Endothelial cell of coronary artery (primary cell): ENCODE results near the gene B4GALNT1. TPM values are rescaled to one million over a fixed set of nuclear protein-coding genes. Genes with fewer than 3 reads are reported as not detected.

ENCODE experiments used
- total RNA-seq: library from RNA; depleted of rRNA; stranded (reverse); fragments of >200 nt; gene quantifications from 2 replicates; pipeline ENCODE4 v1.2.3, GENCODE V29; 2014

Gene B4GALNT1
- 0.18 and 0.94 TPM in 2 replicates for total RNA-seq

DNA sequence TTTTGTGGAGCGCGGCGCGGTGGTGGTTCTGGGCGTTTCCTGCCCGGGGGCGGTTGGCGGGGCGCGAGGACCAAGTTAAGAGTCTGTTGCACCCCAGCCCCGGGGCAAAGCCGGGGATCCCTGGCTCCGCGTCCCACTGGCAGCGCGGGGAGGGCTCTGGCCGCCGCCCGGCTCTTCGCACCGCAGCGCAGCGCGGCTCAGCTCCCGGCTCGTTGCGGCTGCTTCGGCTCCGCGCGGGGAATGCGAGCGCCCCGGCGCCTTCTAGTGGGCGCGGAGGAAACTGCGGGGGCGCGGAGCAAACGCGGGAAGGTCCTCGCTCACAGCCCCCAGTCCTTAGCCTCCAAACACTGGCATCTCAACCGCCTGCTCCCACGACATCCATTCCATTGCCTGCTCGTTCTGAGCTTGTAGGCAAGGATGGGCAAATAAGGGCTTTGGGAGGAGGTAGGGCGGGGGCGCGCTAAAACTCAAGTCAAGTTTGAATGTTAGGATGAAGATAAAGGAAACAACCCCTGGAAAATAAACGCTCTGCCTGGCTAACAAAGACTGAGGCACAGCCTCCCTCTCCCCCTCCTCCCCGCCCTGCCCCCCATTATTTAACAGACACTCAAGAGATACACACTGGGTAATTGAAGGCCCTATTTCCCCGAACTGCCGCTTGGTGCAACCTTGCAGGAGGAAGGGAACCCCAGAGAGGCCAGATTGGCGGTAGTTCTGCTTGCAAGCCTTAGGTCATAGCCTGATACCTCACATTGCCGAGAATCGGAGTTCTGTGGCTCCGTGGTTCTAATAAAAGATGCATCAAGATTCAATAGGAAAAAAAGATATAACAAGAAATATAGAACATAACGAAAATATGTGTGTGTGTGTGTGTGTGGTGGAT lies at the start of gene B4GALNT1:
Gene B4GALNT1 (minus strand): TSS at position 244 of the 883 bp plus-strand sequence. CDS start 1,069 bp downstream, outside the sequence.

DNA sequence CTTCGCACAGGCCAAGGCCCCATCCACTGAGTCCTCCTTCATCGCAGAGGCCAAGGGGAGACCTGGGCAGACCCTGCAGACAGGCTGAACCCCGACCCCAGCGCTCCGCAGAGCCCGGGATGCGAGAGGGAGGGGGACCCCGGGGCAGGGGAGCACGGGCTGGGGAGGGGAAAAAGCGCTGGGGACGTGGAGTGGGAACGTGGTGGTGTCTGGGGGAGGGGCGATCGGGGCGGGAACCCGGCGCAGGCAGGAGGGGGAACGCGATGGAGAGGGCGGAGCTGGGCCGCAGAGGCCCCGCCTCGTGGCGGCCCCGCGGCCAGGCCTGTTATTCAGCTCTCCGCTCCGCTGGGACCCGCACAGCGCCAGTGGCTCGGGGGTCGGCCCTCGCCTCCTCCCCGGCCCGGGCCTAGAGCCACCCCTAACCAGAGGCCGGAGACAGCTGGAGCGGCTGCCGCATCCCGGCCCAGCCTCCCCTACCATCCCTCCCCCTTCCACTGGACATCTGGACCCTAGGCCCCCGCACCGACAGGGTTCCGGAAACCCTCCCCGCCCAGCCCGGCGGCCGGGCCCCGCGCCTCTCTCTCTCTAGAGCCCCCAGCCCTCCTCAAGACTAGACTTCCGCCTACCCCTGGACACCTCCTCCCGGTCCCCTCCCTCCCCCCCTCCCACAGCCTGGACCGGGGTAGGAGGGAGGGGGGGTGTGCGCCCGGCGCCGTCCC lies 21.7 kb downstream of the B4GALNT1 start, which contains the start of gene ARHGEF25:
Gene ARHGEF25 (plus strand): TSS at position 328 of the 719 bp plus-strand sequence. CDS start 460 bp downstream, outside the sequence.

DNA sequence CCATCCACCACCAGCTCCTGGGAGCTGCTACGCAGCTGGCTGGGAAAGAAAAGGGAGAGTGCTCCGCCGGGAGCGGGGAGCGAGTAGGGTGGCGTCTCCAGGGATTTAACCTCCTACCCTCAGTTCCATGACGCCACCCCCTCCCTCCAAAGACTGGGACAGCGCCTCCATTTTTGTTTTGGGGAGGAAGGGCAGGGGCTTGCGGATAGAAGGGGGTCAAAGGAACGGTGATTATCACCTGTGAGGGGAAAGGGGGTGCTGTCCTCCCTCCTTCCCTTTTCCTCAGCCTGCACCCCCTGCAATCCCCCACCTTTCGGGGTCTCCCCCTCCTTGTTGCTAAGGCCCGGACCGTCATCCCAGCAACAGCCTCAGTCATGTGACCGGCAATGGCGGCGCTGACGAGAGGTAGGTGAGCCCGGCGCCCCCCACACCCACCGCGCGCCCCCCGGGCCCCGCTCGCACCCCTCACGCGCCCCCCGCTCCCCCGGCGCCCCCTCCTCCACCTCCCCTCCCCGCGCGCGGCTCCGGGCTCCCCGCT lies 28.5 kb downstream of the B4GALNT1 start, which contains the start of gene DTX3:
Gene DTX3 (plus strand): TSS at position 371 of the 538 bp plus-strand sequence. CDS start 1,694 bp downstream, outside the sequence.

DNA sequence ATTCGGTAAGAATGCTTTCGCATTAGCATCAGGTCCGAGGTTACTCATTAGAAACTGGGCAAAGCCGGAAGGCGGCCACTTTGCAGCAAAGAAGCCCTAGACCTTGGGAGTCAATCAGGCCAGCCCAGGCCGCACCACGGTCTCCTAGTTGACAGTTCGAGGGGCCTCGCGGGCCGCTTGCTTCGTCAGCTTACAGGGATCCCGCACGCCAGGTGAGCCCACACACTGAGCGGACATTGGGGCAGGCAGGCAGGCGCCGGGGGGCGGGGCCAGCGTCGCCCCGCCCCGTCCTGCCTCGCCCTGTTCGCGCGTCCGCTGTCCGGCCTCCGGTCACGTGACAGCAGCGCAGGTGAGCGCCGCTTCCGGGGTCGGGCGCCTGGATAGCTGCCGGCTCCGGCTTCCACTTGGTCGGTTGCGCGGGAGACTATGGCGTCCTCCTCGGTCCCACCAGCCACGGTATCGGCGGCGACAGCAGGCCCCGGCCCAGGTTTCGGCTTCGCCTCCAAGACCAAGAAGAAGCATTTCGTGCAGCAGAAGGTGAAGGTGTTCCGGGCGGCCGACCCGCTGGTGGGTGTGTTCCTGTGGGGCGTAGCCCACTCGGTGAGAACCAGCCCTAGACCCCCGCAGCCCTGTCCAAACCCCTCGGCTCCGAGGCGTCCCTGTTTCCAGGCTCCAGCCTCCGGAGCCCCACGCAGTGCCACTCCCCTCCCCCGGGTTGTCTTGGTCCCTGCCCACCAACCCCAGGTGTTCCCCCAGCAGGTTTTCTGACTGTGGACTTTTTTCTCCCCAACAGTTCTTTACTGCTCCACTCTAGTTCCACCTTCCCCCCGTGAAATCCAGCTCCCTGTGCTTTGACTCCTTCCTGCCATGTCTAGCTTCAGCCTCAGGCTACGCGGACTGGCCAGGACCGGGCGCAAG lies 41.9 kb downstream of the B4GALNT1 start, which contains the start of gene PIP4K2C:
Gene PIP4K2C (plus strand): TSS at position 329 of the 918 bp plus-strand sequence. CDS start 98 bp downstream, at position 427.

Other genes with a start within 250 kb of the B4GALNT1 start
- 4.0 and 8.5 TPM in 2 replicates for gene R3HDM2, start 202.2 kb downstream of the B4GALNT1 start, total RNA-seq
- not detected in 2 replicates for gene INHBC, start 198.4 kb downstream of the B4GALNT1 start, total RNA-seq
- gene INHBE, start 177.9 kb downstream of the B4GALNT1 start, total RNA-seq: not detected in 2 replicates
- 0.45 TPM in 1 of 2 replicates, not detected in the other for gene GLI1, start 173.4 kb downstream of the B4GALNT1 start, total RNA-seq
- gene ARHGAP9, start 153.3 kb downstream of the B4GALNT1 start, total RNA-seq: not detected in 2 replicates
- gene MARS1, start 145.1 kb downstream of the B4GALNT1 start, total RNA-seq: 138 and 187 TPM in 2 replicates
- 6.0 and 10.1 TPM in 2 replicates for gene DDIT3, start 112.7 kb downstream of the B4GALNT1 start, total RNA-seq
- gene MBD6, start 110.4 kb downstream of the B4GALNT1 start, total RNA-seq: 6.2 and 9.5 TPM in 2 replicates
- 72.8 and 90.9 TPM in 2 replicates for gene DCTN2, start 86.0 kb downstream of the B4GALNT1 start, total RNA-seq
- gene KIF5A, start 83.2 kb downstream of the B4GALNT1 start, total RNA-seq: under 0.01 and 0.09 TPM in 2 replicates
- gene PIP4K2C, start 42.0 kb downstream of the B4GALNT1 start, total RNA-seq: 5.5 and 7.9 TPM in 2 replicates
- gene DTX3, start 28.4 kb downstream of the B4GALNT1 start, total RNA-seq: 3.3 and 11.0 TPM in 2 replicates
- 1.8 and 10.7 TPM in 2 replicates for gene ARHGEF25, start 21.8 kb downstream of the B4GALNT1 start, total RNA-seq
- 164 and 240 TPM in 2 replicates for gene OS9, start 60.9 kb upstream of the B4GALNT1 start, total RNA-seq
- under 0.01 and 0.09 TPM in 2 replicates for gene AGAP2, start 105.5 kb upstream of the B4GALNT1 start, total RNA-seq
- gene TSPAN31, start 111.8 kb upstream of the B4GALNT1 start, total RNA-seq: 40.5 and 57.2 TPM in 2 replicates
- 108 and 143 TPM in 2 replicates for gene CDK4, start 119.1 kb upstream of the B4GALNT1 start, total RNA-seq
- 3.0 and 3.2 TPM in 2 replicates for gene MARCHF9, start 121.9 kb upstream of the B4GALNT1 start, total RNA-seq
- gene CYP27B1, start 133.9 kb upstream of the B4GALNT1 start, total RNA-seq: 0.38 and 0.54 TPM in 2 replicates
- 3.9 and 5.7 TPM in 2 replicates for gene METTL1, start 138.9 kb upstream of the B4GALNT1 start, total RNA-seq
- gene EEF1AKMT3, start 139.4 kb upstream of the B4GALNT1 start, total RNA-seq: 2.7 and 3.7 TPM in 2 replicates
- gene TSFM, start 149.6 kb upstream of the B4GALNT1 start, total RNA-seq: 18.1 and 18.8 TPM in 2 replicates
- gene AVIL, start 185.5 kb upstream of the B4GALNT1 start, total RNA-seq: 0.63 and 1.5 TPM in 2 replicates
- 44.5 and 59.1 TPM in 2 replicates for gene CTDSP2, start 213.5 kb upstream of the B4GALNT1 start, total RNA-seq